Keratinocyte (primary cell): ENCODE measurements around the gene HDGFL3. TPM values are rescaled to one million over a fixed set of nuclear protein-coding genes. Genes with fewer than 3 reads are reported as not detected.

Experiments used
- DNase-seq: peaks from one replicate; pipeline ENCODE4 v3.0.0-alpha.2; 2011; ENCODE audit warnings: low read depth, missing footprints, low spot score
- FAIRE-seq: peaks from 2 replicates; lab custom pipeline; 2011; peaks lifted over from hg19 to GRCh38; lab: Jason Lieb, UNC
- H2AFZ ChIP-seq: 2 replicates; pipeline ENCODE4 v1.6.0; 2012; ENCODE audit warnings: low read length, control low read depth, inconsistent platforms; ENCODE audit not compliant: control insufficient read depth
- H3K27ac ChIP-seq: 2 replicates; pipeline ENCODE4 v1.5.1; 2011; ENCODE audit warnings: low read length; ENCODE audit not compliant: control insufficient read depth, insufficient read depth
- H3K27me3 ChIP-seq: 3 replicates; pipeline ENCODE4 v1.6.0; 2011; ENCODE audit warnings: low read length; ENCODE audit not compliant: control insufficient read depth, insufficient read depth; ENCODE audit errors: extremely low read depth
- H3K36me3 ChIP-seq, 2 experiments: 2 replicates in 1 of 2; 3 replicates in 1 of 2; pipeline ENCODE4 v1.5.1; 2011; ENCODE audit warnings: low read length in 2 of 2, mild to moderate bottlenecking in 1 of 2; ENCODE audit not compliant: control insufficient read depth in 2 of 2, insufficient read depth in 2 of 2; ENCODE audit errors: extremely low read depth in 1 of 2
- H3K4me1 ChIP-seq: 3 replicates; pipeline ENCODE4 v1.5.1; 2011; ENCODE audit warnings: low read length; ENCODE audit not compliant: control insufficient read depth, insufficient read depth; ENCODE audit errors: extremely low read depth
- H3K4me2 ChIP-seq: 3 replicates; pipeline ENCODE4 v1.6.0; 2011; ENCODE audit warnings: low read depth, low read length; ENCODE audit not compliant: control insufficient read depth, insufficient read depth; ENCODE audit errors: extremely low read depth
- H3K4me3 ChIP-seq, 3 experiments: fragments of 200-600 bp in 1 of 3; sonication (generic) in 1 of 3; 2 replicates in 2 of 3; 3 replicates in 1 of 3; pipeline ENCODE4 v1.5.1; 2011 to 2016; ENCODE audit warnings: low read length in 3 of 3, mild to moderate bottlenecking in 3 of 3, control low read depth in 2 of 3, inconsistent platforms in 1 of 3, low read depth in 1 of 3, mixed read lengths in 1 of 3, mixed run types in 1 of 3, moderate library complexity in 1 of 3; ENCODE audit not compliant: control insufficient read depth in 2 of 3, insufficient read depth in 2 of 3; ENCODE audit errors: extremely low read depth in 1 of 3
- H3K79me2 ChIP-seq: 2 replicates; pipeline ENCODE4 v1.6.0; 2012; ENCODE audit warnings: low read length; ENCODE audit not compliant: control insufficient read depth, insufficient read depth
- H3K9ac ChIP-seq: 3 replicates; pipeline ENCODE4 v1.6.0; 2011; ENCODE audit warnings: low read length; ENCODE audit not compliant: control insufficient read depth, insufficient read depth; ENCODE audit errors: extremely low read depth
- H3K9me1 ChIP-seq: 3 replicates; pipeline ENCODE4 v1.6.0; 2011; ENCODE audit warnings: low read length; ENCODE audit not compliant: control insufficient read depth, insufficient read depth; ENCODE audit errors: extremely low read depth
- H3K9me3 ChIP-seq: 2 replicates; pipeline ENCODE4 v1.5.1; 2012; ENCODE audit warnings: low read depth, low read length; ENCODE audit not compliant: control insufficient read depth
- H4K20me1 ChIP-seq: 3 replicates; pipeline ENCODE4 v1.6.0; 2011; ENCODE audit warnings: low read length; ENCODE audit not compliant: control insufficient read depth, insufficient read depth; ENCODE audit errors: extremely low read depth
- CTCF ChIP-seq, 3 experiments: IDR thresholded peaks in 1 of 3; conservative IDR thresholded peaks in 1 of 3; optimal IDR thresholded peaks in 1 of 3; 2 replicates in 2 of 3; 3 replicates in 1 of 3; pipeline versions ENCODE3 to v1.5.1; 2011; ENCODE audit warnings: low read length in 3 of 3, mild to moderate bottlenecking in 3 of 3, moderate library complexity in 2 of 3, control low read depth in 1 of 3, inconsistent platforms in 1 of 3; ENCODE audit not compliant: insufficient read depth in 2 of 3; ENCODE audit errors: extremely low read depth in 1 of 3
- EZH2 ChIP-seq: IDR thresholded peaks from one replicate; pipeline ENCODE4 v1.6.1; 2012; ENCODE audit warnings: inconsistent platforms, mild to moderate bottlenecking, low read length, moderate library complexity
- dilution Hi-C: fragments of 300-500 bp; cut with MboI; formaldehyde crosslinking; loops from one replicate; pipeline ENCODE4 v1.7.0; 2020; ENCODE audit warnings: low sequenced_read_pairs; ENCODE audit not compliant: extremely low pct_ligation_motif_present
- polyA plus RNA-seq, 5 experiments: library from polyadenylated mRNA; depleted of rRNA in 3 of 5; stranded (reverse) in 3 of 5; stranded (forward) in 1 of 5; unstranded in 1 of 5; fragments of >200 nt; gene quantifications; 1 replicate in 1 of 5; 2 replicates in 3 of 5; 3 replicates in 1 of 5; pipeline versions ENCODE4 v1.2.1 to v1.2.3, GENCODE V29; 2011 to 2012; ENCODE audit warnings: missing spikeins in 2 of 5, low read depth in 1 of 5, low replicate concordance in 1 of 5

Gene HDGFL3
- polyA plus RNA-seq, 1 donor (not counting 4 experiments of a cell fraction or from before 2014, with no cell fraction given) = 35.1 TPM

GRCh38 chr15:83104141-83104540 is 103.5 kb downstream of the HDGFL3 start:
- no peak overlapping the region for H3K4me3 ChIP-seq
- no peak overlapping the region for H3K4me2 ChIP-seq
- no peak overlapping the region for H2AFZ ChIP-seq
- dilution Hi-C loops = no loop called here
- no peaks in the 10 kb centered on the region for H3K36me3 ChIP-seq
- H3K4me1 ChIP-seq = no peaks in the 10 kb centered on the region
- no peaks in the 10 kb centered on the region for H3K9me1 ChIP-seq
- H3K9ac ChIP-seq = no peak overlapping the region
- FAIRE-seq (no peak), DNase-seq (no peak)
- no peaks in the 10 kb centered on the region for H3K79me2 ChIP-seq
- H3K27ac ChIP-seq = no peak overlapping the region
- TF ChIP-seq CTCF (optimal IDR thresholded peaks at IDR 0.05 in 1 of 3, IDR thresholded peaks at IDR 0.05 in 1 of 3, conservative IDR thresholded peaks at IDR 0.05 in 1 of 3; ENCODE audit: extremely low read depth in 1 of 3, insufficient read depth in 2 of 3, low read length in 3 of 3) (no peak), EZH2 (no peak)
- H3K9me3 ChIP-seq = no peaks in the 10 kb centered on the region
- no peaks in the 10 kb centered on the region for H4K20me1 ChIP-seq
- H3K27me3 ChIP-seq = peaks cover 42% of the 10 kb centered on the region

- Histone ChIP-seq H3K9me1 (no peaks in the 10 kb centered on the region), H3K79me2 (no peaks in the 10 kb centered on the region), H3K36me3 (no peaks in the 10 kb centered on the region), H3K27ac (no peak overlapping the region), H3K4me3 (no peak overlapping the region), H3K27me3 (peaks cover 24% of the 10 kb centered on the region), H2AFZ (no peak overlapping the region), H3K9ac (no peak overlapping the region), H4K20me1 (no peaks in the 10 kb centered on the region), H3K4me2 (no peak overlapping the region), H3K4me1 (no peaks in the 10 kb centered on the region), H3K9me3 (no peaks in the 10 kb centered on the region)
- DNase-seq = no peak
- FAIRE-seq = no peak
- dilution Hi-C loops = no loop called here
- TF ChIP-seq EZH2 = no peak
- TF ChIP-seq CTCF (optimal IDR thresholded peaks at IDR 0.05 in 1 of 3, IDR thresholded peaks at IDR 0.05 in 1 of 3, conservative IDR thresholded peaks at IDR 0.05 in 1 of 3; ENCODE audit: extremely low read depth in 1 of 3, insufficient read depth in 2 of 3, low read length in 3 of 3) = no peak
These were observed 105.3 kb downstream of the HDGFL3 start for GRCh38 chr15:83102346-83102745.
